ENCODE measurements around the gene NLRP4.
"Not testable (repeated sequence)": the region's sequence is repeated elsewhere in the genome, so short reads cannot be mapped to it uniquely, and the experiment has no call there.

The NLRP4 gene

DNA sequence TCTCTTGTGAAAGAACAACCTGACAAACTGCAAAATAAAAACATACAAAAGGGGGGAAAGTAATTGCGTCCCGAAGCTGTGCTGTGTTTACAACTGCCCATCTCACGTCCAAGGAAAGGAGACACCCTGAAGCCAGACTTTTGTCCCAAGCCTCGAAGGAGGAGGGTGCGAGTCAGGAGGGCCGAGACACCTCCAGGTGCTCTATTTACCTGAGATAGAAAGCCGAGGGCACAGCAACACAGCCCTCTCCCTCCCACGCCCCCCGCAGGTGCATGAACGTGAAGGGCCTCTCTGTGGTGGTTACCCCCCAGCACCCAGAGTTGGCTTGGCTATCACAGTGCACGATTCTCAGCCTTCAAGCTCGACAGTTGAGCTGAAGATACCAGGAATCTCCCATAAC is 62.6 kb downstream of the NLRP4 start:
- no peak for DNase-seq (ENCODE audit: low spot score)

DNA sequence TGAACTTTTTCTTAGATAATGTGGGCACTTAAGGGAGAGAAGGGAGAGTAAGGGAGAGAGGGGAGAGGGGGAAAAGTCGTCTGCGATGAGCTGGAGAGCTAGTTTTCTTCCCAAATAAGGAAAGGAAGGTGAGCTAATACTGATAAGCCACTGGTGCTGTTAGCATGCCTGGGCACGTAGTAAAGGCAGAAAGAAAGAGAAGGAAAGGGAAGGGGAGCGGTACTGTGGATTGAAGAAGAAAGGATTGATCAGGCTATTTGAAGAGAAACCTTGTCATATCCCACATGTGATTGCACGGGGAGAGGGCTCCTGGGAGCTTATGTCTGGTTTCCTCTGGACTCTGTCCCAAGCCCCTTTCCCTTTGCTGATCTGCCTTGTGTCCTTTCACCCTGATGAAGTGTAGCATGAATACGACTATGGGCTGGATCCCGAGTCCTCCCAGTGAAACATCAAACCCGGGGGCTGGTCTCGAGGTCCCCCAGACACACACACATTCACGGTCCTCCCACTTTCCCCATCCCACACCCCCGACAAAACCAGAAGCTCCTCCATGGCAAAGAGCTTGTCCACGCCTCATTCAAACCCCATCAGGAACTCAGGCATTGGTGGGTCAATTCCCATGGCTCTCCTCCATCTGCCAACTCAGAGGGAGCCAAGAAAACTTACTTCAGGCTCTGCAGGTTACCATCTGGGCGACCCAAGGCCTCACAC is 65.2 kb downstream of the NLRP4 start:
- DNase-seq (ENCODE audit: low spot score): no peak

DNA sequence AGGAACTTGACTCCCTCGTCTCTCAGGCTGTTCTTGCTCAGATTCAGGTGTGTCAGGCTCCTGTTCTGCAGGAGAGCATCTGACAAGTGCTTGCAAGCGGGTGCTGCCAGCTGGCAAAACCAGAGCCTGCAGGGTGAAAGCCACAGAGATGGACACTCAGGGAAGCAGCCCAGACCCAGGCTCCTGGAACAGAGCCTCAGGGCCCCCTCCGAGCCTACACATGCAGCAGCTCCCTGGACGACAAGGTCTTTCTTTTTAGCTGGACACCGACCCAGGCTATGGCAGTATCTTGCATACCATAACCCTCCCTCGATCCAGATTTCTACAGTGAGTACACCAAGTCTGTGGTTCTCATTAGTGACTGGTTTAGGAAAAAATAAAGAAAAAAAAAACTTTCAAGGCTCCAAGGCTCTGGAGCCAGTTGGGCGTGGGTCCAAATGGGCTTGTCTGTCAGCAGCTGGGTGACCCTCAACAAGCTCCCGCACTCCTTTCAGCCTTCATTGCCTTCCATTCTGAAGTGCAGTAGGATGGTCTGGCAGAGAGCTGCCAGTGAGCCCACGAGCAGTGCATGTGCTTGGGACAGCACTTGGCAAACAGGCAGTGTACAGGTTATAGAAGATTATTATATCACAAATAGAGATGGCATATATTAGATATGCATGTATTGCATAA is 65.9 kb downstream of the NLRP4 start:
- DNase-seq (ENCODE audit: low spot score): no peak

DNA sequence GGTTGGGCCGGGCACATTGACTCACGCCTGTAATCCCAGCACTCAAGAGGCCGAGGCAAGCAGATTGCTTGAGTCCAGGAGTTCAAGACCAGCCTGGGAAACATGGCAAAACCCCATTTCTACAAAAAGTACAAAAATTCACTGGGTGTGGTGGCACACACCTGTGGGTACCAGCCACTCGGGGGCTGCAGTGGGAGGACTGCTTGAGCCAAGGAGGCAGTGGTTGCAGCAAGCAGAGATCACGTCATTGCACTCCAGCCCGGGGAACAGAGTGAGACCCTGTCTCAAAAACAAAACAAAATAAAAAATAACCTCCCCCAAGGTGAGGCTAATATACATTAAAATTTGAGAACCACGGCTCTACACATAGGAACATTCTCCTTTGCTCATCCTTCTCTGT is 70.9 kb downstream of the NLRP4 start:
- DNase-seq (ENCODE audit: low spot score): no peak

DNA sequence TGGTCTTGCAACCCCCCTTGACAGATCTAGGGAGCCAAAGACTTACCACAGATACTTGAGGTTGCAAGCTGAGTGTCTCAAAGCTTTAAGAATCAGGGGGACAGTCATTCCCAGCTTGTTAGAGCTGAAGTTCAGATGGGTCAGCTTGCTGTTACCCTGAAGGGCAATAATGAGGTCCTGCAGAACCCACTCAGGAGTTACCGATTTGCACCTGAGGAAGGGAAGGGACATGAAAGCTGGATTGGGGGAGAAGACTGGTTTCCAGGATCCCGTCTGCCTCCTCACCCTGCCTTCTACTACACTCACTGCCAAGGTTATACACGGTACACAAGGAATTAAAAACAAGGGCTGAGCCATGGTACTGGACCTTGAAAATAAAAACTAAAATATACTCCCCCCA is 71.4 kb downstream of the NLRP4 start:
- no peak for DNase-seq (ENCODE audit: low spot score)

DNA sequence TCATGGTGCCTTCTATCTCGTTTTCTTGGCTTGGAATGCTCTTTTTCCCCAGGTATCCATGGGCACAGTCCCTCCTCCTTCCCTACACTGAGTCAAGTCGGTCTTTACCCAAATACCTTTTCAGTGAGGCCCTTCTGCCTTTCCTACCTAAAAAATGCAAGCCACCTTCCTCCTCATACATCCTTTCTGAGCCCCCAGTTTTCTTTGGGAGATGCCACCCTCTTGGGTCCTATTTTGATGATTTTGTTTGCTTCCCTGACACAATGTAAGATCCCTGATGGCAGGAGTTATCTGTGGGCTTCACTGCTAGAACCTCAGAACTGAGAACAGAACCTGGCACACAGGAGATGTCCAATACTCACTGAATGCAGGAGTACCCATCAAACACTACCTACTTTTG is 73.5 kb downstream of the NLRP4 start:
- no peak for DNase-seq (ENCODE audit: low spot score)

DNA sequence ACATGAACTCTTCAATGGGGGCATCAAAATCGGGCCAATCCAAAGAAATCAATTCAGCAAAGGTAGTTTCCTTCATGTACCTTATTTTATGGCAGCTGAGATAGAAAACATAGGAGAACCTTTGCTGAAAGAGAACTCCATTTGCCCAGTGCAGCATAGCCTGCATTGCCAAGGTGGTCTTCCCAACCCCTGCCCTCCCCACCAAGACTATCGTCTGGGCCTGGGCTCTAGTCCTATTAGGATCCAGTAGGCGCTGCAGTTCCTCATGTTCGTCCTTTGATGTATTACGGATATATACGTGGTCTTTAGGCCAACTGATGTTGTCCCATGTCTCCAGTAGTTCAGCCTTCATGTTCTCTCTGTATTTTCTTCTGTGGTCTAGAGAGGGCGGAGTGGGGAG is 76.6 kb downstream of the NLRP4 start:
- DNase-seq (ENCODE audit: low spot score): no peak

DNA sequence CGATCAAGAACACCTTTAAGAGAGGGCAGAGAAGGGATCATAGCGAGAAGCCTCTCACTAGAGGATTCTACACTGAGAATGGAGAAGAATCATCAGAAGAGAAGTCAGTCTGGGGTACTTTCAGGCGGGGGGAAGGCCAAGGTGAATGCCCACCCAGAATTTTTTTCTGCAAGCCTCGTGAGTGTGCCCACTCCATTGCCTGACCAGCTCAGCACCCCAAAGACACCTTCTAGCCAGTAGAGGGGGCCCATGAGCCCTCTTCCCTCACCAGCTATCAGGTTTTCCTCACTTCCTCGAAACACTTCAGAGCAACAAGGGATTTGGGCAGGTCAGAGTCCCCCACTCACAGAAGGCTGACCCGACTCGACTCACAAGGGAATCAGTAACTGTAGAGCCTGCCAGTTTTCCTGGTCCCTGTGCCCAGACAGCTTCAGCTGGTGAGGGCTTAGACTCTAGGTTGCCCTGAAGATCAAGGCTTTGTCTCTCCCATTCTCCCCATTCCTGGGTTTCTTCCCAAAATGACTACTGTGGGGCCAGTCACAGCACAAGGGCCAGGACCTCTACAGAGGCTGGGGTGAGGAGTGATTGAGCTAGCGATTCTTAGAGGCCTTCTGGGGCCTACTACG is 77.4 kb downstream of the NLRP4 start:
- no peak for DNase-seq (ENCODE audit: low spot score)

DNA sequence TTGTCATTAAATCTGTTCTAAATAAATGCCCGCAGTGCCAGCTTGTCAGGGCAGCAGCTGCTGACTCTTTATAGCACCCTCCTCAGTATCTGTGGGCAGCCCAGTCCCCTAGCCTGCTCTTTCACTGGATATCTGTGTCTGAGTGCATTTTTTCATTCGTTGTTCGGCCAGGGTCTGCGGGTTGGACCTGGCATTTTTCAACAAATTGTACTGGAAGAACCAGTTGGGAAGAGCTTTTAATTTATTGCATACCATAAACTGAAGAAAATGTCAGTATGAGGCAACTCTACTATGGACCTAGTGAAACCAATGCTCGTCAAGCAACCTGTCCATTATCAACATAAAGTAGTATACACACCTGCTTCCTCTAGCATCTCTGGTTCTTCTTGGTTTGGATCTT is 87.2 kb downstream of the NLRP4 start:
- DNase-seq (ENCODE audit: low spot score): no peak

DNA sequence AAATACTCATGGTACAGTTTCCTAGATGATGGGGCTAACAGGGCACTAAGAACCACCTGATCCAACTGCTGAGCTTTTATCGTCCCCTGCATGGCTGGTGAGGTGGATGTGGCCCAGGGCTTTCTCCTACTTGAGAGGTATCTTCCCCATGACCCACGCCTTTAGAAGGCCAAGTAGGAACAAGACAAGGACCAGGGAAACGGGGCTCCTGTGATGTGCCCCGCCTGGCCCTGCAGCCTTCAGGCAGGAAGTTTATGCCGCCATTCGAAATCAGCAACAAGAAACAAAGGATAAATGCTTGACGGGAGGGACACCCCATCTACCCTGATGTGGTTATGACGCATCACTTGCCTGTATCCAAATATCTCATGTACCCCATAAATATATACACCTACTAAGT is 91.7 kb downstream of the NLRP4 start:
- no peak for DNase-seq (ENCODE audit: low spot score)

DNA sequence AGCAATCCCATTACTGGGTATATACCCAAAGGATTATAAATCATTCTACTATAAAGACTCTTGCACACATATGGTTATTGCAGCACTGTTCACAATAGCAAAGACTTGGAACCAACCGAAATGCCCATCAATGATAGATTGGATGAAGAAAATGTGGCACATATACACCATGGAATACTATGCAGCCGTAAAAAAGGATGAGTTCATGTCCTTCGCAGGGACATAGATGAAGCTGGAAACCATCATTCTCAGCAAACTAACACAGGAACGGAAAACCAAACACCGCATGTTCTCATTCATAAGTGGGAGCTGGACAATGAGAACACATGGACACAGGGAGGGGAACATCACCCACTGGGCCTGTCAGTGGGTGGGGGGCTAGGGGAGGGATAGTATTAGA is 92.9 kb downstream of the NLRP4 start:
- DNase-seq (ENCODE audit: low spot score): not testable (repeated sequence)

DNA sequence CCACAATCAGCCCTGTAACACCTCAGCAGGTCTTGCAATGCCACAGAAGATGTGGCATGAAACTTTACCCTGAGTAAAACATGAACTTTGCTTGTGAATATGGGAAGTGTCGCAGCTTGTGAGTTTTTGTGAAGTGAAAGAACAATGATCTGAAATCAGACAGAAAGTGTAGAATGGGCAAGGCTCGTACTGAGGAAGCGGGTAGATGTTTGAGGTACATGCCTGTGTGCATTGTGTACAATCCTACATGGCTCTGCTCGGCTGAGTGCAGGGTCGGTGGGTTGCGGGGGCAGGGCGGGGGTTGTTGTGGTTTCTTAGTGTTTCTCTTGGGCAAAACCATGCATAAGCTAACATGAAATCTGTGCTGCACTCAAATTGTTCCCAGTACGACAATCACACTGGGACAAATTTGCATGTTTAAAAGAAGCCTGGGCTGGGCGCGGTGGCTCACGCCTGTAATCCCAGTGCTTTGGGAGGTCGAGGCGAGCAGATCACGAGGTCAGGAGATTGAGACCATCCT is 94.7 kb downstream of the NLRP4 start:
- DNase-seq (ENCODE audit: low spot score): no peak
